GM18499 (cell line): ENCODE measurements around the gene ZC3H7A.
"Not testable (repeated sequence)": the region's sequence is repeated elsewhere in the genome, so short reads cannot be mapped to it uniquely, and the experiment has no call there.

Experiments
- ATAC-seq: cut with Tn5 transposase; IDR thresholded peaks from one replicate; pipeline ENCODE4 v1.9.1; 2021; ENCODE audit warnings: moderate number of reproducible peaks; ENCODE audit not compliant: insufficient read depth, unreplicated experiment

The ZC3H7A gene

DNA sequence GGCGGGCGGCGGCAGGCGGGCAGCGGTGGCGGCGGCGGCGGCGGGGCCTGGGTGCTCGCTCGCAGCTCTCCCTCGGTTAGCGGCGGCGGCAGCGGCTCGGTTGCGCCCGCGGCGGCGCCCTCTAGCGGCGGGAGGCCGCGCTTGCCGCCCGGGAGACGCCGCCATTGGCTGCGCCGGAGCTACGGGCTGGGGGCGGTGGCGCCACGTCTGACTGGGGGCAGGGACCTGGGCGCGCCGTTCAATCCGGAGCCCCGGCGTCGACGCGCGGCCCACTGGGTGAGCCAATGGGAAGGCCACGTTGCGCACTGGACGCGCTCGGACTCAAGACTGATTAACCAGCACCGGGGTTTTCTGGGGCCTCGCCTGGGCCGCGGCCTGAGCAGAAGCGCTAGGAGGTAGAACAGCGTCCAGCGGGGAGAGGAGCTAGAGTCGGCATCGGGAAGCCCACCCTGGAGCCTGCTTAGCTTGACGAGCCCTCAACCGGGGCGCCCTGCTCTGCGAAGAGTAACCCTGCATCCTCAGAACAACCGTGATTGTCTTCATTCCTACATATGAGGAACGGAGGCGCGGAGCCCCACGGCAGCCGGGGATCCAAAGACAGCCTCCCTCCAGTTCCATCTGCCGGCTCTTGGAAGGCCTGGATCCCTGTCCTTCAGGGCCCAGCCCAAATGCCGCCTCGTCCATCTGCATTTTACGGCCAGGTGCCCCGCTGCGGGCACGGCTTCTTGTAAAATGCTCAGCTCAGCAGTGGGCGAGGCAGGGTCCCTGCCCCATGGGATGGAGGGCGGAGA, at the start of gene ZC3H7A:
TSS of gene ZC3H7A (minus strand) at position 93 of the 791 bp plus-strand sequence. CDS start 14,904 bp downstream, outside the sequence.
- ATAC-seq, result peak; percentile 56

GRCh38 chr16:11844499-11844898, 47.4 kb upstream of the ZC3H7A start:
- no peak for ATAC-seq

DNA sequence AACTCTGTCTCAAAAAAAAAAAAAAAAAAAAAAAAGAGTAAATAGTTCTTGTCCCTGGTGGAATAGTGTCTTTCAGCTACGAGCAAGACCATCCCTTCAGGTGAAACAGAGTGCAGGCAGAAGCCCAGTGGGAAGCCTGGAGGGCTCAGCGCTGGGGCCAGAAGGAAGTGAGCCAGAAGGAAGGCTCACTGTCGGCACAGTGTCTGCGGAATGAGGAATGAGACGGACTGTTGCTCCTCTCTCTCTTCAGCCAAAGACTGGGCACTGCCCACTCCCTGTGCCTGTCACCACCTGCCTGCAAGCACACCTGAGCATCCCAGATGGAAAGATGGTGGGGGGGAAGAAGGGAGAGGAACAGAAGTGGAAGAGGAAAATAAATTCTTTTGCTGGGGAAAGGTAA, 46.8 kb upstream of the ZC3H7A start:
- ATAC-seq, result no peak

- no peak for ATAC-seq
Measured at GRCh38 chr16:11843206-11843605, 46.1 kb upstream of the ZC3H7A start.

DNA sequence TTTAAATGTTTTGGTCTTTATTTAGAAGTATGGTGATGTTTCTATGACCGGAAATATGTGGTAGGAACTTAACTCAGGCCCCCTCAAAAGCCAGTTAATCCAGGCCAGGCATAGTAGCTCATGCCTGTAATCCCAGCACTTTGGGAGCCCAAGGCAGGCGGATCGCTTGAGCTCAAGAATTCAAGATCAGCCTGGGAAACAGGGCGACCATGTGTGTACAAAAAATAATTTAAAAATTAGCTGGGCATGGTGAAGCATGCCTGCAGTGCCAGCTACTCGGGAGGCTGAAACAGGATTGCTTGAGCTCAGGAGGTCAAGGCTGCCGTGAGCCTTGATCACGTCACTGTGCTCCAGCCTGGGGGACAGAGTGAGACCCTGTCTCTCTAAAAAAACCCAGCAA, 44.0 kb upstream of the ZC3H7A start:
- no peak for ATAC-seq

DNA sequence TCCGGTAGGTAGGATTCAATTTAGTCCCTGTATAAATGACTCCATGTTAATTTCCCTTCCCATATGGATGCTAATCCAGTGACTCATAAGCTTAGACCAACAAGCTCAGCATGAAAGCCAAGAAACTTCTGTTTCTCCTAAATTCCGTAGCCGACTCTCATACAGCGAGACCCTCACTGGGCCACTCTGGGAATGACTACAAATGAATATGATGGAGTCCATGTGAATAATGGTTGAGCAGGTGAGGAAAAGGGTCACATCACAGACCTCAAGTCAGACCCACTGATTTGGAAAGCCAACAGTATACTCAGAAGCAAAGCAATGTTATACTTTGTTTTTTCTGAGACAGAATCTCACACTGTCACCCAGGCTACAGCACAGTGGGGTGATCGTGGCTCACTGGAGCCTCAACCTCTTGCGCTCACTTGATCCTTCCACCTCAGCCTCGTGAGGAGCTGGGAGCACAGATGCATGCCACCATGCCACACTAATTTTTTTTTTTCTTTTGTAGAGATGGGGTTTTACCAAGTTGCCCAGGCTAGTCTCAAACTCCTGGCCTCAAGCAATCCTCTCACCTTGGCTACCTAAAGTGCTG, 39.7 kb upstream of the ZC3H7A start:
- no peak for ATAC-seq

GRCh38 chr16:11835891-11836649, 39.0 kb upstream of the ZC3H7A start:
- ATAC-seq, result no peak

DNA sequence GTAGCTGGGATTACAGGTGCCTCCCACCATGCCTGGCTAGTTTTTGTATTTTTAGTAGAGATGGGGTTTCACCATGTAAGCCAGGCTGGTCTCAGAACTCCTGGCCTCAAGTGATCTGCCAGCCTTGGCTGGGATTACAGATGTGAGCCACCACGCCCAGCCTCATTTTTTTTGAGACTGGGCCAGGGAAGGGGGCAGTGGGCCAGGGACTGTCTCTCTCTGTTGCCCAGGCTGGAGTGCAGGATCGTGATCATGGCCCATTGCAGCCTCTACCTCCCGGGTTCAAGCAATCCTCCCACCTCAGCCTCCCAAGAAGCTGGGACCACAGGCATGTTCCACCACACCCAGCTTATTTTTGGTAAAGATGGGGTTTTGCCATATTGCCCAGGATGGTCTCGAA, 38.3 kb upstream of the ZC3H7A start:
- ATAC-seq, result no peak

DNA sequence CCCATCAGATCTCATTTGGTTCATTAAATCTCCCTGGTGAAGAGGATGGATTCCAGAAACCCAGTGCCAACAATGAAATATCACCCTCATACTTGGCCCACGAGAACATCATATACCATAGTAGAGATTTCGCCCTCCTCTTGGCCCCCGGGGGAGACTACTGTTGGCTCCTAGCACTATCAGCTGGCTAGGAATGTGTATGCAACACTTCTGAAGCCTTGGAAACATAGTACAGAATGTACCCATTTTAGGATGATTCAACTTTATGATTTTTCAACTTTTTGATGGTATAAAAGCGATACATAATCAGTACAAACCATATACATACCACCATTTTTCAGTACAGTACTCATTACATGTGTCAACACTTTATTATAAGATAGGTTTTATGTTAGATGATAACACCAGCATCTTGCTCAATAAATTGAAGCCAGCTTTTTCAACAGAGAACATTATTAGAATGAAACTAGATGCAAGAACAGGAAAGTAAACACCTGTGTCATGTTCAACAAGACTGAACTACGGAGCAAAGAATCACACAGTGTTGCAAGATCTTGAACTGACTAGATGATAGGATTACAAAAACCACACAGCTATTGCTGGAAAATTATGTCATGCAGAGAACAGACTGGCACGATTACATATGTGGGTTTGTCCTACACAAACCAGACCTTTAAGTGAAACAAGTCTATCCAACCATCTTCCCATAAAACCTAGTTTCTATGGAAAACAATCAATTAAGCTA, 37.1 kb upstream of the ZC3H7A start:
- ATAC-seq, result no peak

- ATAC-seq, result no peak
Measured at GRCh38 chr16:11828696-11829095, 31.6 kb upstream of the ZC3H7A start.

- not testable (repeated sequence) for ATAC-seq
Measured at GRCh38 chr16:11825520-11826165, 28.6 kb upstream of the ZC3H7A start.

DNA sequence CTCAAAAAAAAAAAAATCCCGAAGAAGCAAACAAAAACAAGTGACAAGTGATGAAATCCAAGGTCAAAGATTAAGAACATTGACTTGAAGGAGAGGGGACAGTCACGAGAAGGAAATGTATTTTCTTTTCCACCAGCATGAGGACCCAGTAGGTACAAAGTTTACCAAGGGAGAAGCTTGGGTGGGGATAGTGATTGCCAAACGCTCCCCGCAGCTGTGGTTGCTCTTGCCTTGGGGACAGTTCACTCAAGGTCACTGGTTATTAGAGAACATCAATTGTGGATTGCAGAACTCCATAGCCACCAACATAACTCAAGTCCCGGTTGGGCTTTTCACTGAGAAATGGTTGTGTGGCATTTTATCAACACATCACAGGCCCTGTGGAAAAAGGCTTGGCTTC, 27.3 kb upstream of the ZC3H7A start:
- no peak for ATAC-seq

- ATAC-seq, result not testable (repeated sequence)
Measured at GRCh38 chr16:11823645-11824044, 26.6 kb upstream of the ZC3H7A start.

DNA sequence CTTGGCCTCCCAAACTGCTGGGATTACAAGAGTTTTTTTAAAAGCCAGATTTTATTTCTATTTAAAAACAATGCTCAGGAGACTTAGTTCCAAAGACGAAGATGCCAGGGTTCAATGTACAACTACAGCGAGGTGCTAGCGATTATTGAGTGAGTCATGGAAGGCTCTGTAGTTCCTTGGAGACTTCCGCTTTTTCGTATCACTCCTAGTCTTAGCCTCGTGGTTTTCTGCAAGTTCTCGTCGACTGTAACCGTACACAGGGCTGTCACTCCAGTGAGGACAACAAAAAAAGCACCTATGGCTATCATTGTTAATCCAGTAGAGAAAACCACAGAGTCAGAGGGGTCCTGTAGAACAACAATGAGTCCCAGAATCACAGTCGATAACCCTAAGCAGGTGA, 22.7 kb upstream of the ZC3H7A start:
- ATAC-seq, result no peak

- ATAC-seq, result not testable (repeated sequence)
Measured at GRCh38 chr16:11818970-11819369, 21.9 kb upstream of the ZC3H7A start.

DNA sequence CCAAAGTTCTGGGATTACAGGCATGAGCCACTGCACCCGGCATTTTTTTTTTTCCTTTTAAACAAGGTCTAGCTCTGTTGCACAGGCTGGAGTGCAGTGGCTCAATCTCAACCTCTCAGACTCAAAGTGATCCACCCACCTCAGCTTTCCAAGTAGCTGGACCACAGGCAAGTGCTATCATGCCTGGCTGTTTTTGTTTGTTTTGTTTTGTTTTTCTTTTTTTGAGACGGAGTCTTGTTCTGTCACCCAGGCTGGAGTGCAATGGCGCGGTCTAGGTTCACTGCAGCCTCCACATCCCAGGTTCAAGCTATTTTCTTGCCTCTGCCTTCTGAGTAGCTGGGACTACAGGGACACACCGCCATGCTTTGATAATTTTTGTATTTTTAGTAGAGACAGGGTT, 19.1 kb upstream of the ZC3H7A start:
- ATAC-seq, result no peak

- ATAC-seq, result not testable (repeated sequence)
Measured at GRCh38 chr16:11814800-11815199, 17.7 kb upstream of the ZC3H7A start.

GRCh38 chr16:11806721-11807120, 9.7 kb upstream of the ZC3H7A start:
- ATAC-seq, result no peak

GRCh38 chr16:11805556-11805955, 8.5 kb upstream of the ZC3H7A start:
- ATAC-seq, result no peak

- no peak for ATAC-seq
Measured at GRCh38 chr16:11801481-11802021, 4.5 kb upstream of the ZC3H7A start.
